HepG2 (cell line): ENCODE data around the gene HNRNPAB. TPM values are rescaled to one million over a fixed set of nuclear protein-coding genes. Genes with fewer than 3 reads are reported as not detected.

ENCODE experiments used
- CCAR2 ChIP-seq: fragments of 200-400 bp; formaldehyde crosslinking; optimal IDR thresholded peaks from 2 replicates; pipeline ENCODE3; 2018; ENCODE audit warnings: low read depth, mild to moderate bottlenecking, low read length, moderate library complexity
- GPN1 ChIP-seq: sonication (generic); formaldehyde crosslinking; IDR thresholded peaks from 2 replicates; pipeline ENCODE4 v1.5.1; 2020; ENCODE audit warnings: missing genetic modification reagents, borderline replicate concordance
- PPARG ChIP-seq: conservative IDR thresholded peaks from 2 replicates; pipeline ENCODE4 v1.6.1; 2016; ENCODE audit warnings: missing biosample characterization, missing genetic modification reagents
- REXO4 ChIP-seq: sonication (generic); formaldehyde crosslinking; IDR thresholded peaks from 2 replicates; pipeline ENCODE4 v1.8.0; 2022; ENCODE audit warnings: missing genetic modification reagents, mild to moderate bottlenecking, borderline replicate concordance
- SALL2 ChIP-seq: sonication (generic); formaldehyde crosslinking; IDR thresholded peaks from 2 replicates; pipeline ENCODE4 v1.8.1; 2023; ENCODE audit warnings: mild to moderate bottlenecking, missing genetic modification reagents, inconsistent platforms
- ZNF510 ChIP-seq: sonication (generic); formaldehyde crosslinking; IDR thresholded peaks from 2 replicates; pipeline ENCODE4 v1.4.0; 2020; ENCODE audit warnings: low read depth, mild to moderate bottlenecking, missing genetic modification reagents
- ZNF558 ChIP-seq: sonication (generic); formaldehyde crosslinking; IDR thresholded peaks from 2 replicates; pipeline ENCODE4 v1.9.0; 2022; ENCODE audit warnings: mild to moderate bottlenecking, missing genetic modification reagents, borderline replicate concordance
- ZNF709 ChIP-seq: sonication (generic); formaldehyde crosslinking; IDR thresholded peaks from 2 replicates; pipeline ENCODE4 v1.5.0; 2020; ENCODE audit warnings: mild to moderate bottlenecking, missing genetic modification reagents
- polyA plus RNA-seq, 8 experiments: library from polyadenylated mRNA; depleted of rRNA in 3 of 8; stranded (reverse) in 7 of 8; unstranded in 1 of 8; fragments of >200 nt; fragmentation: Illumina TruSeq in 4 of 8; extraction: Trizol in 4 of 8; gene quantifications; 2 replicates each; pipeline versions ENCODE4 v1.2.1 to v1.2.3, GENCODE V29; 2011 to 2016; ENCODE audit warnings: low read depth in 4 of 8, missing spikeins in 1 of 8, mixed read lengths in 1 of 8; ENCODE audit not compliant: insufficient read depth in 1 of 8
- total RNA-seq, 5 experiments: library from RNA; depleted of rRNA; stranded (reverse); fragments of >200 nt; fragmentation: Illumina TruSeq; extraction: Trizol; gene quantifications; 2 replicates each; pipeline ENCODE4 v1.2.3, GENCODE V29; 2016; ENCODE audit warnings: low read depth in 1 of 5
- TF ChIP-seq, protein P1 (sequence below), 2 experiments: sonication (generic) in 1 of 2; formaldehyde crosslinking in 1 of 2; IDR thresholded peaks; 2 replicates each; pipeline versions ENCODE4 v1.4.0 to v1.6.1; 2018 to 2020; ENCODE audit warnings: missing genetic modification reagents in 2 of 2, borderline replicate concordance in 1 of 2, low read depth in 1 of 2, mild to moderate bottlenecking in 1 of 2, missing biosample characterization in 1 of 2
- TF ChIP-seq, protein P2 (sequence below): sonication (generic); formaldehyde crosslinking; IDR thresholded peaks from 2 replicates; pipeline ENCODE4 v1.4.0; 2020; ENCODE audit warnings: missing genetic modification reagents
- TF ChIP-seq, protein P3 (sequence below): IDR thresholded peaks from 2 replicates; pipeline ENCODE4 v1.6.1; 2016; ENCODE audit warnings: mild to moderate bottlenecking
- TF ChIP-seq, protein P4 (sequence below): sonication (generic); formaldehyde crosslinking; IDR thresholded peaks from 2 replicates; pipeline ENCODE4 v1.5.0; 2020; ENCODE audit warnings: missing genetic modification reagents
- TF ChIP-seq, protein P5 (sequence below): sonication (generic); formaldehyde crosslinking; IDR thresholded peaks from 2 replicates; pipeline ENCODE4 v1.4.0; 2020; ENCODE audit warnings: missing genetic modification reagents, borderline replicate concordance
- TF ChIP-seq, protein P6 (sequence below): sonication (generic); formaldehyde crosslinking; IDR thresholded peaks from 2 replicates; pipeline ENCODE4 v1.8.0; 2022; ENCODE audit warnings: mild to moderate bottlenecking, missing genetic modification reagents, moderate library complexity
- TF ChIP-seq, protein P7 (sequence below): sonication (generic); formaldehyde crosslinking; IDR thresholded peaks from 2 replicates; pipeline ENCODE4 v1.4.0; 2020; ENCODE audit warnings: missing genetic modification reagents
- TF ChIP-seq, protein P8 (sequence below): IDR thresholded peaks from 2 replicates; pipeline ENCODE4 v1.6.1; 2016; ENCODE audit warnings: low read depth, borderline replicate concordance

HNRNPAB gene
- total and polyA plus RNA-seq, 2 of the 13 experiments (the other 11 are each of a cell fraction or from before 2014, with no cell fraction given), result 62.6 to 111 TPM

DNA sequence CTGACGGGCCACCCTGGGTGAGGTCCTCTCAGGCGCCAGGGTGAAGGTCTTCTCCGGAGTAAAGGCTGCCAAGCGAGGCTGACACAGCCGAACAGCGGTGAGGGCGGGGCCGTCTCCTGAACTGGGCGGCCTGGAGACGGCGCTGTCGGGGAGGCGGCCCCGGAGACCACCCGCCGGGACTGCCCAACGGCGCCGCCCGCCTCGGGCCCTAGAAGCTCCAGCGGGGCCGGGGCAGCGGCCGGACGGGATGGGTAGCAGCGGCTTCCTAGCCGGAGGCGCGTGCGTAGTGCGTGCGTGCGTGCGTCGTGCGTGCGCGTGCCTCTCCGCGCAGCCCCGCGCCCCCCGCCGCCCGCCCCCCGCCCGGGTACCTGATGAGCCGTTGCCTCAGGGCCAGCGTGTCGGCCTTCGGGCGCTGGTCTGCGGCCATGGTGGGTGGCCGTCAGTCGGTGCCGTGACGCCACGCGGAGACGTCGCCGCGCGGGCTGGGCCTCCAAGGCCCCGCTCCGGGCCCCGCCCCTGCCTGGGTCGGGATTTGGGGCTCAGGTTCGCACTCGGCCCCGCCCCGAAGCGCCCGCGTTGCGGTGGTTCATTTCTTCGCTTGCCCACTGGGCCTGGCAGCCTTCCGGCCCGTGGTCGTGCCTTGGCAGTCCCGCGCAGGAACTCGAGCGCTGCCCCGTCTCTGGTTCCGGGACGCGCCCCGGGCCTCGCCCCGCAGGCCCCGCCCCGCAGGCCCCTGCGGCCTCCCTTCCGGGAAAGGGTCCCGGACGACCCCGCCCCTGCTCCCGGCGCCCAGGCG is 28.0 kb downstream of the HNRNPAB start, which contains the start of gene PHYKPL (continued):
- TF ChIP-seq, protein P1, sequence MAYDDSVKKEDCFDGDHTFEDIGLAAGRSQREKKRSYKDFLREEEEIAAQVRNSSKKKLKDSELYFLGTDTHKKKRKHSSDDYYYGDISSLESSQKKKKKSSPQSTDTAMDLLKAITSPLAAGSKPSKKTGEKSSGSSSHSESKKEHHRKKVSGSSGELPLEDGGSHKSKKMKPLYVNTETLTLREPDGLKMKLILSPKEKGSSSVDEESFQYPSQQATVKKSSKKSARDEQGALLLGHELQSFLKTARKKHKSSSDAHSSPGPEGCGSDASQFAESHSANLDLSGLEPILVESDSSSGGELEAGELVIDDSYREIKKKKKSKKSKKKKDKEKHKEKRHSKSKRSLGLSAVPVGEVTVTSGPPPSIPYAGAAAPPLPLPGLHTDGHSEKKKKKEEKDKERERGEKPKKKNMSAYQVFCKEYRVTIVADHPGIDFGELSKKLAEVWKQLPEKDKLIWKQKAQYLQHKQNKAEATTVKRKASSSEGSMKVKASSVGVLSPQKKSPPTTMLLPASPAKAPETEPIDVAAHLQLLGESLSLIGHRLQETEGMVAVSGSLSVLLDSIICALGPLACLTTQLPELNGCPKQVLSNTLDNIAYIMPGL (CRISPR knock-in tag; IDR thresholded peaks at IDR 0.05; ENCODE audit: borderline replicate concordance in 1 of 2, low read depth in 1 of 2), result peak; percentile 30 to 46; a peak in 2 of 4 replicates
- TF ChIP-seq, protein P2, sequence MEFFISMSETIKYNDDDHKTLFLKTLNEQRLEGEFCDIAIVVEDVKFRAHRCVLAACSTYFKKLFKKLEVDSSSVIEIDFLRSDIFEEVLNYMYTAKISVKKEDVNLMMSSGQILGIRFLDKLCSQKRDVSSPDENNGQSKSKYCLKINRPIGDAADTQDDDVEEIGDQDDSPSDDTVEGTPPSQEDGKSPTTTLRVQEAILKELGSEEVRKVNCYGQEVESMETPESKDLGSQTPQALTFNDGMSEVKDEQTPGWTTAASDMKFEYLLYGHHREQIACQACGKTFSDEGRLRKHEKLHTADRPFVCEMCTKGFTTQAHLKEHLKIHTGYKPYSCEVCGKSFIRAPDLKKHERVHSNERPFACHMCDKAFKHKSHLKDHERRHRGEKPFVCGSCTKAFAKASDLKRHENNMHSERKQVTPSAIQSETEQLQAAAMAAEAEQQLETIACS (CRISPR knock-in tag), result peak; percentile 92
- TF ChIP-seq, protein P3, sequence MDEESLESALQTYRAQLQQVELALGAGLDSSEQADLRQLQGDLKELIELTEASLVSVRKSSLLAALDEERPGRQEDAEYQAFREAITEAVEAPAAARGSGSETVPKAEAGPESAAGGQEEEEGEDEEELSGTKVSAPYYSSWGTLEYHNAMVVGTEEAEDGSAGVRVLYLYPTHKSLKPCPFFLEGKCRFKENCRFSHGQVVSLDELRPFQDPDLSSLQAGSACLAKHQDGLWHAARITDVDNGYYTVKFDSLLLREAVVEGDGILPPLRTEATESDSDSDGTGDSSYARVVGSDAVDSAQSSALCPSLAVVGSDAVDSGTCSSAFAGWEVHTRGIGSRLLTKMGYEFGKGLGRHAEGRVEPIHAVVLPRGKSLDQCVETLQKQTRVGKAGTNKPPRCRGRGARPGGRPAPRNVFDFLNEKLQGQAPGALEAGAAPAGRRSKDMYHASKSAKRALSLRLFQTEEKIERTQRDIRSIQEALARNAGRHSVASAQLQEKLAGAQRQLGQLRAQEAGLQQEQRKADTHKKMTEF, result no peak; the same call in 1 of the 2 replicates
- TF ChIP-seq SALL2 (CRISPR knock-in tag), result peak; percentile 63; the same call in 1 of the 2 replicates
- TF ChIP-seq, protein P4, sequence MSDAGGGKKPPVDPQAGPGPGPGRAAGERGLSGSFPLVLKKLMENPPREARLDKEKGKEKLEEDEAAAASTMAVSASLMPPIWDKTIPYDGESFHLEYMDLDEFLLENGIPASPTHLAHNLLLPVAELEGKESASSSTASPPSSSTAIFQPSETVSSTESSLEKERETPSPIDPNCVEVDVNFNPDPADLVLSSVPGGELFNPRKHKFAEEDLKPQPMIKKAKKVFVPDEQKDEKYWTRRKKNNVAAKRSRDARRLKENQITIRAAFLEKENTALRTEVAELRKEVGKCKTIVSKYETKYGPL (CRISPR knock-in tag), result peak; percentile 51; the same call in 1 of the 2 replicates
- TF ChIP-seq PPARG (CRISPR knock-in tag), result 0 out of 2 replicates have a peak, but pooled peaks have one; percentile 20
- TF ChIP-seq, protein P5, sequence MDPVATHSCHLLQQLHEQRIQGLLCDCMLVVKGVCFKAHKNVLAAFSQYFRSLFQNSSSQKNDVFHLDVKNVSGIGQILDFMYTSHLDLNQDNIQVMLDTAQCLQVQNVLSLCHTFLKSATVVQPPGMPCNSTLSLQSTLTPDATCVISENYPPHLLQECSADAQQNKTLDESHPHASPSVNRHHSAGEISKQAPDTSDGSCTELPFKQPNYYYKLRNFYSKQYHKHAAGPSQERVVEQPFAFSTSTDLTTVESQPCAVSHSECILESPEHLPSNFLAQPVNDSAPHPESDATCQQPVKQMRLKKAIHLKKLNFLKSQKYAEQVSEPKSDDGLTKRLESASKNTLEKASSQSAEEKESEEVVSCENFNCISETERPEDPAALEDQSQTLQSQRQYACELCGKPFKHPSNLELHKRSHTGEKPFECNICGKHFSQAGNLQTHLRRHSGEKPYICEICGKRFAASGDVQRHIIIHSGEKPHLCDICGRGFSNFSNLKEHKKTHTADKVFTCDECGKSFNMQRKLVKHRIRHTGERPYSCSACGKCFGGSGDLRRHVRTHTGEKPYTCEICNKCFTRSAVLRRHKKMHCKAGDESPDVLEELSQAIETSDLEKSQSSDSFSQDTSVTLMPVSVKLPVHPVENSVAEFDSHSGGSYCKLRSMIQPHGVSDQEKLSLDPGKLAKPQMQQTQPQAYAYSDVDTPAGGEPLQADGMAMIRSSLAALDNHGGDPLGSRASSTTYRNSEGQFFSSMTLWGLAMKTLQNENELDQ (CRISPR knock-in tag), result no peak
- TF ChIP-seq, protein P6, sequence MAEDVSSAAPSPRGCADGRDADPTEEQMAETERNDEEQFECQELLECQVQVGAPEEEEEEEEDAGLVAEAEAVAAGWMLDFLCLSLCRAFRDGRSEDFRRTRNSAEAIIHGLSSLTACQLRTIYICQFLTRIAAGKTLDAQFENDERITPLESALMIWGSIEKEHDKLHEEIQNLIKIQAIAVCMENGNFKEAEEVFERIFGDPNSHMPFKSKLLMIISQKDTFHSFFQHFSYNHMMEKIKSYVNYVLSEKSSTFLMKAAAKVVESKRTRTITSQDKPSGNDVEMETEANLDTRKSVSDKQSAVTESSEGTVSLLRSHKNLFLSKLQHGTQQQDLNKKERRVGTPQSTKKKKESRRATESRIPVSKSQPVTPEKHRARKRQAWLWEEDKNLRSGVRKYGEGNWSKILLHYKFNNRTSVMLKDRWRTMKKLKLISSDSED (CRISPR knock-in tag), result 0 out of 2 replicates have a peak, but pooled peaks have one; percentile 61
- no peak; the same call in 1 of the 2 replicates for TF ChIP-seq ZNF510 (CRISPR knock-in tag)
- TF ChIP-seq ZNF558 (CRISPR knock-in tag), result peak; percentile 79; the same call in 1 of the 2 replicates
- 0 out of 2 replicates have a peak, but pooled peaks have one; percentile 63 for TF ChIP-seq REXO4
- TF ChIP-seq ZNF709 (CRISPR knock-in tag), result peak; percentile 18; the same call in 1 of the 2 replicates
- no peak for TF ChIP-seq CCAR2
- TF ChIP-seq, protein P7, sequence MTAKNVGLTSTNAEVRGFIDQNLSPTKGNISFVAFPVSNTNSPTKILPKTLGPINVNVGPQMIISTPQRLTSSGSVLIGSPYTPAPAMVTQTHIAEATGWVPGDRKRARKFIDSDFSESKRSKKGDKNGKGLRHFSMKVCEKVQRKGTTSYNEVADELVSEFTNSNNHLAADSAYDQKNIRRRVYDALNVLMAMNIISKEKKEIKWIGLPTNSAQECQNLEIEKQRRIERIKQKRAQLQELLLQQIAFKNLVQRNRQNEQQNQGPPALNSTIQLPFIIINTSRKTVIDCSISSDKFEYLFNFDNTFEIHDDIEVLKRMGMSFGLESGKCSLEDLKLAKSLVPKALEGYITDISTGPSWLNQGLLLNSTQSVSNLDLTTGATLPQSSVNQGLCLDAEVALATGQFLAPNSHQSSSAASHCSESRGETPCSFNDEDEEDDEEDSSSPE (CRISPR knock-in tag), result peak; percentile 29
- TF ChIP-seq GPN1, result 0 out of 2 replicates have a peak, but pooled peaks have one; percentile 28
- TF ChIP-seq, protein P8, sequence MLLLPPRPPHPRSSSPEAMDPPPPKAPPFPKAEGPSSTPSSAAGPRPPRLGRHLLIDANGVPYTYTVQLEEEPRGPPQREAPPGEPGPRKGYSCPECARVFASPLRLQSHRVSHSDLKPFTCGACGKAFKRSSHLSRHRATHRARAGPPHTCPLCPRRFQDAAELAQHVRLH, result no peak
